Lower lobe of right lung (tissue), 2 donors: ENCODE measurements around the gene YBX2. TPM values are rescaled to one million over a fixed set of nuclear protein-coding genes. Genes with fewer than 3 reads are reported as not detected.

Experiments
- ATAC-seq, 2 donors: fragments of 200-7000 bp; cut with Tn5 transposase; one replicate each; pipeline ENCODE4 v1.9.1; 2020 to 2022; ENCODE audit warnings: mild to moderate bottlenecking in 2 of 2, moderate library complexity in 2 of 2
- DNase-seq: peaks from one replicate; pipeline ENCODE4 v3.0.0-alpha.2; 2020
- H3K27ac ChIP-seq: fragments of 200-600 bp; one replicate; pipeline ENCODE4 v1.8.0; 2022
- H3K27me3 ChIP-seq: fragments of 200-600 bp; one replicate; pipeline ENCODE4 v1.8.0; 2022; ENCODE audit warnings: low read depth
- H3K36me3 ChIP-seq: fragments of 200-600 bp; one replicate; pipeline ENCODE4 v1.8.0; 2022; ENCODE audit warnings: mild to moderate bottlenecking
- H3K4me1 ChIP-seq: fragments of 200-600 bp; one replicate; pipeline ENCODE4 v1.8.0; 2022
- H3K4me3 ChIP-seq: fragments of 200-600 bp; one replicate; pipeline ENCODE4 v1.8.0; 2022; ENCODE audit warnings: mild to moderate bottlenecking
- H3K9me3 ChIP-seq: fragments of 200-600 bp; one replicate; pipeline ENCODE4 v1.8.0; 2022
- intact Hi-C: fragments of 100-400 bp; cut with DNase I; formaldehyde crosslinking; loops from one replicate; pipeline ENCODE4 v1.11.0; 2022
- total RNA-seq: library from RNA; stranded (reverse); fragmentation: NEBNext Ultra II Directional; extraction: Animal tissue kit (Norgen Biotek cat#: 25700); gene quantifications from one replicate; pipeline ENCODE4 v1.2.1, GENCODE V29; 2021
- TF ChIP-seq, protein P1 (sequence below): fragments of 200-600 bp; IDR thresholded peaks from one replicate; pipeline ENCODE4 v1.8.0; 2022; ENCODE audit warnings: antibody characterized with exemption, mild to moderate bottlenecking
- donor health status: DM: no; HTN: yes; CAD: no; lungs with severe emphysema.

YBX2 gene
- total RNA-seq, 1 donor from 2014 or later = 0.41 TPM

DNA sequence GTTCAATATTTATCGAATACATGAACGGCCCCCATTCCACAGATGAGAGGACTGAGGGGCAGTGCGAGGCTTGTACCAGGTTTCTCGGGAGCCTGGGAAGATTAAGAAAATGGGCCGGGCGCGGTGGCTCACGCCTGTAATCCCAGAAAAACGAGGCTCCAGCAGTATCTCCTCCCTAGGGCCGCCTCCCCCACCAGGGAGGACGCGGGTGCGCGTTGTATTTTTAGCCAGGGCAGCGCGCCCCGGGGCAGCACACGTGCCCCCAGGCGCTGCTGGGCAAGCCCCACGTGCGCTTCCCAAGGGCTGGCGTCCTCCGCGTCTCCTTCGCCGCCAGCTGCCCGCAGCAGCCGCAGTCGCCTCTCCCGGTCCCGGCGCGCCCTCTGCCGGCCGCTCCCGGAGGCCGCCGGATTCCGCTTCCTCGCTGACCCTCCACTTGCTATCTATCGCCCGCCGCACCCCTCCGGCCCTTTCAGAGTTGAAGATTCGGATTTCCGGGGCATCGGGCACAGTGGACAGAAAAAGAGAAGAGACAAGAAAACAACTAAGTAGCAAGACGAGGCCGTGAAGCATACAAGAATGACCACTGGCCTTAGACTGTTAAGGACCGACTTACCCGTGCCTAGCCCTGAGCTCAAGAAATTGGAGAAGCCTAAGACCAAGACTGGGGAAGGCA is 1.9 kb upstream of the YBX2 start:
- Histone ChIP-seq H3K4me1 (peaks cover 29% of the 10 kb centered on the region), H3K27ac (no peak overlapping the region), H3K9me3 (no peaks in the 10 kb centered on the region), H3K4me3 (peak overlapping the region; percentile 28), H3K27me3 (peaks cover 49% of the 10 kb centered on the region), H3K36me3 (no peaks in the 10 kb centered on the region)
- TF ChIP-seq, protein P1, sequence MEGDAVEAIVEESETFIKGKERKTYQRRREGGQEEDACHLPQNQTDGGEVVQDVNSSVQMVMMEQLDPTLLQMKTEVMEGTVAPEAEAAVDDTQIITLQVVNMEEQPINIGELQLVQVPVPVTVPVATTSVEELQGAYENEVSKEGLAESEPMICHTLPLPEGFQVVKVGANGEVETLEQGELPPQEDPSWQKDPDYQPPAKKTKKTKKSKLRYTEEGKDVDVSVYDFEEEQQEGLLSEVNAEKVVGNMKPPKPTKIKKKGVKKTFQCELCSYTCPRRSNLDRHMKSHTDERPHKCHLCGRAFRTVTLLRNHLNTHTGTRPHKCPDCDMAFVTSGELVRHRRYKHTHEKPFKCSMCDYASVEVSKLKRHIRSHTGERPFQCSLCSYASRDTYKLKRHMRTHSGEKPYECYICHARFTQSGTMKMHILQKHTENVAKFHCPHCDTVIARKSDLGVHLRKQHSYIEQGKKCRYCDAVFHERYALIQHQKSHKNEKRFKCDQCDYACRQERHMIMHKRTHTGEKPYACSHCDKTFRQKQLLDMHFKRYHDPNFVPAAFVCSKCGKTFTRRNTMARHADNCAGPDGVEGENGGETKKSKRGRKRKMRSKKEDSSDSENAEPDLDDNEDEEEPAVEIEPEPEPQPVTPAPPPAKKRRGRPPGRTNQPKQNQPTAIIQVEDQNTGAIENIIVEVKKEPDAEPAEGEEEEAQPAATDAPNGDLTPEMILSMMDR = peak; percentile 97
- ATAC-seq (peak; percentile 89 to 94), DNase-seq (peak; percentile 89)
- intact Hi-C loops = no loop called here

DNA sequence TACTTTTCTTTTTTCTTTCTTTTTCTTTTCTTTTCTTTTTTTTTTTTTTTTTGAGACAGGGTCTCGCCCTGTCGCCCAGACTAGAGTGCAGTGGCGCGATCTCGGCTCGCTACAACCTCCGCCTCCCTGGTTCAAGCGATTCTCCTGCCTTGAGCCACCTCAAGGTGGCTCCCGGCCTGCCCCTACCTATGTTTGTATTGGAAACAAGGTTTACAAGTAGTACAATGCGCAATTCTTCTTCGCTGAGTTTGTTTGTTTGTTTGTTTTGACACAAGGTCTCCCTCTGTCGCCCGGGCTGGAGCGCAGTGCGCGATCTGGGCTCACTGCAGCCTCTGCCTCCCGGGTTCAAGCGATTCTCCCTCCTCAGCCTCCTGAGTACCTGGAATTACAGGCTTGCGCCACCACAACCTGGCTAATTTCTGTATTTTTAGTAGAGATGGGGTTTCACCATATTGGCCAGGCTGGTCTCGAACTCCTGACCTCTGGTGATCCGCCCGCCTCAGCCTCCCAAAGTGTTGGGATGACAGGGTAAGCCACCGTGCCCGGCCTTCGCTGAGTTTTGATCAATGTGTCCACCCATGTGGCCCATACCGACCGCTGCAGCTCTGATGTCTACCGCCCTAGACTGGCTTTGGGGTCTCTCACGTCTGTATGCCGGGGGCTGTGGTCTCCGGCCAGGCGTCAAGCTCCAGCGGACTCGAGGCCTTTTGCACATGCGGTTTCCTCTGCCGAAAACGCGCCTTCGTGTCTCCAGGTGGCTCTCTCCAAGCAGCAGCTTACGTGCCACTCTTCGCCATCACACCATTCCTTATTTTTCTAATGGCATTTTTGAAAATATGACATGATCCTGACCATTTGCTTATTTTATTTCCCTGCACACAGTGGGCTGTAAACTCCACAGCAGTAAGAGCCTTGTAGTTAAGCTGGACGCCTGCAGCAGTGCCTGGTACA is 1.1 kb upstream of the YBX2 start:
- no peak for ATAC-seq
- peak overlapping the region; percentile 47 for H3K4me3 ChIP-seq
- H3K27me3 ChIP-seq = peaks cover 49% of the 10 kb centered on the region
- TF ChIP-seq, protein P1 = no peak
- H3K27ac ChIP-seq = no peak overlapping the region
- peaks cover 29% of the 10 kb centered on the region for H3K4me1 ChIP-seq
- H3K9me3 ChIP-seq = no peaks in the 10 kb centered on the region
- intact Hi-C loops = no loop called here
- no peak for DNase-seq
- H3K36me3 ChIP-seq = no peaks in the 10 kb centered on the region

GRCh38 chr17:7293816-7294613 is 424 bp downstream of the YBX2 start:
- ATAC-seq (no peak), DNase-seq (peak; percentile 67)
- H3K27me3 ChIP-seq = peaks cover 49% of the 10 kb centered on the region
- no peaks in the 10 kb centered on the region for H3K36me3 ChIP-seq
- H3K9me3 ChIP-seq = no peaks in the 10 kb centered on the region
- H3K4me1 ChIP-seq = peaks cover 29% of the 10 kb centered on the region
- intact Hi-C loops = no loop called here
- no peak overlapping the region for H3K27ac ChIP-seq
- TF ChIP-seq, protein P1 = no peak
- H3K4me3 ChIP-seq = peak overlapping the region; percentile 47

- no peak for ATAC-seq
Measured at GRCh38 chr17:7293159-7293558, 1.3 kb downstream of the YBX2 start.

More at GRCh38 chr17:7293159-7293558, 1.3 kb downstream of the YBX2 start:
- H3K9me3 ChIP-seq = no peaks in the 10 kb centered on the region
- no peaks in the 10 kb centered on the region for H3K36me3 ChIP-seq
- TF ChIP-seq, protein P1 = no peak
- H3K27me3 ChIP-seq = peaks cover 52% of the 10 kb centered on the region
- H3K27ac ChIP-seq = no peak overlapping the region
- peak; percentile 38 for DNase-seq
- intact Hi-C loops = no loop called here
- no peak overlapping the region for H3K4me3 ChIP-seq
- peaks cover 29% of the 10 kb centered on the region for H3K4me1 ChIP-seq
